Thyroid gland (tissue), 4 donors: ENCODE results near the gene AMFR.

ENCODE experiments used
- CTCF ChIP-seq, 6 experiments: fragments of 200-600 bp in 3 of 6; fragments of 450-650 bp in 3 of 6; sonication (generic) in 3 of 6; IDR thresholded peaks; one replicate each; pipeline ENCODE4 v1.5.1; 2016 to 2019; ENCODE audit warnings: antibody characterized with exemption in 6 of 6, mild to moderate bottlenecking in 2 of 6, inconsistent platforms in 1 of 6, moderate library complexity in 1 of 6
- POLR2A ChIP-seq, 2 donors: fragments of 450-650 bp; IDR thresholded peaks; one replicate each; pipeline ENCODE4 v1.6.1; 2017; ENCODE audit warnings: antibody characterized with exemption in 2 of 2, mild to moderate bottlenecking in 2 of 2, moderate library complexity in 1 of 2

GRCh38 chr16:56463153-56463552 is 37.8 kb upstream of the AMFR start:
- TF ChIP-seq CTCF (IDR thresholded peaks at IDR 0.05) (no peak), POLR2A (IDR thresholded peaks at IDR 0.05) (no peak)
